ENCODE measurements around the gene CA10. TPM values are rescaled to one million over a fixed set of nuclear protein-coding genes. Genes with fewer than 3 reads are reported as not detected.

Gene CA10
- total and polyA plus RNA-seq, 9 of the 15 experiments (the other 6 are each of a cell fraction or from before 2014, with no cell fraction given) = not detected

GRCh38 chr17:52096056-52096455, 62.5 kb downstream of the CA10 start (continued):
- TF ChIP-seq PREB (CRISPR knock-in tag; IDR thresholded peaks at IDR 0.05) = no peak

GRCh38 chr17:52084176-52084575, 74.3 kb downstream of the CA10 start:
- BruUV-seq (replicated peaks) = no TSS peak
- no peaks in the 10 kb centered on the region for H3K27me3 ChIP-seq (ENCODE audit: control insufficient read depth in 2 of 2, insufficient read depth in 2 of 2, low read length in 2 of 2)
- FAIRE-seq (no peak), ATAC-seq (no peak), DNase-seq (ENCODE audit: extremely low read depth in 1 of 4, low spot score in 3 of 4) (no peak)
- no peaks in the 10 kb centered on the region for H3K9me3 ChIP-seq (replicated peaks; ENCODE audit: control insufficient read depth, insufficient read depth, low read depth, low read length)
- H3K27ac ChIP-seq (ENCODE audit: extremely low read depth, low read depth, low read length) = no peak overlapping the region
- no peaks in the 10 kb centered on the region for H3K36me3 ChIP-seq (ENCODE audit: control insufficient read depth, insufficient read depth, low read length)
- H2AFZ ChIP-seq (ENCODE audit: low read depth, low read length) = no peak overlapping the region
- 0% methylated on average over 2 of the region's 2 CpGs for WGBS (ENCODE audit: insufficient coverage, low coverage, missing lambda C conversion rate)
- POLR2A ChIA-PET = no interaction called here
- no peaks in the 10 kb centered on the region for H3K9me1 ChIP-seq (ENCODE audit: control insufficient read depth, insufficient read depth, low read length)
- no peaks in the 10 kb centered on the region for H3K4me1 ChIP-seq (replicated peaks in 1 of 2; ENCODE audit: control insufficient read depth in 2 of 2, insufficient read depth in 2 of 2, low read length in 2 of 2)
- H4K20me1 ChIP-seq (replicated peaks; ENCODE audit: control insufficient read depth, insufficient read depth, low read length) = no peaks in the 10 kb centered on the region
- CTCF ChIA-PET (ENCODE audit: low intra/inter-chr PET ratio) = no interaction called here
- in situ Hi-C loops (cut with MboI) (no loop called here), intact Hi-C loops (cut with micrococcal nuclease) (no loop called here)
- H3K4me2 ChIP-seq (ENCODE audit: insufficient read depth, low read length) = no peak overlapping the region
- TF ChIP-seq NFIX (CRISPR knock-in tag; IDR thresholded peaks at IDR 0.05; ENCODE audit: low read depth) (no peak), TRIM24 (IDR thresholded peaks at IDR 0.05) (no peak), HOXB6 (CRISPR knock-in tag; IDR thresholded peaks at IDR 0.05; ENCODE audit: borderline replicate concordance) (no peak), RNF2 (IDR thresholded peaks at IDR 0.05) (no peak), CBX3 (IDR thresholded peaks at IDR 0.05; ENCODE audit: borderline replicate concordance in 1 of 2, low read length in 2 of 2) (no peak), BRD9 (IDR thresholded peaks at IDR 0.05; ENCODE audit: low read depth, partially characterized antibody) (no peak), ZNF280B (CRISPR knock-in tag; IDR thresholded peaks at IDR 0.05) (no peak), MCM5 (IDR thresholded peaks at IDR 0.05; ENCODE audit: low read depth) (no peak), NFRKB (IDR thresholded peaks at IDR 0.05; ENCODE audit: low read depth) (no peak), FOS (IDR thresholded peaks at IDR 0.05; ENCODE audit: extremely low read depth, insufficient read length) (no peak), TFAM (CRISPR knock-in tag; conservative IDR thresholded peaks at IDR 0.05) (no peak), ZNF668 (CRISPR knock-in tag; IDR thresholded peaks at IDR 0.05) (no peak), ZNF699 (CRISPR knock-in tag; IDR thresholded peaks at IDR 0.05; ENCODE audit: insufficient replicate concordance) (no peak), ZNF445 (CRISPR knock-in tag; IDR thresholded peaks at IDR 0.05; ENCODE audit: low read depth) (no peak), SMARCC2 (IDR thresholded peaks at IDR 0.05; ENCODE audit: low read depth) (no peak), ZNF212 (CRISPR knock-in tag; IDR thresholded peaks at IDR 0.05) (no peak), MAFK (IDR thresholded peaks at IDR 0.05; ENCODE audit: low read length) (no peak), GABPB1 (CRISPR knock-in tag; IDR thresholded peaks at IDR 0.05) (no peak)
- H3K9ac ChIP-seq (ENCODE audit: insufficient read depth in 1 of 2, low read depth in 2 of 2, low read length in 2 of 2) = no peak overlapping the region
- H3K79me2 ChIP-seq (ENCODE audit: control insufficient read depth, insufficient read depth, low read length) = no peaks in the 10 kb centered on the region
- H3K4me3 ChIP-seq = no peak overlapping the region

Measured in K562 (cell line).